HG03103 (cell line): Measurements from ENCODE around the gene FUZ.
"Not testable (repeated sequence)": the region's sequence is repeated elsewhere in the genome, so short reads cannot be mapped to it uniquely, and the experiment has no call there.

Experiments
- ATAC-seq: cut with Tn5 transposase; IDR thresholded peaks from one replicate; pipeline ENCODE4 v1.9.1; 2021; ENCODE audit warnings: low read depth; ENCODE audit not compliant: unreplicated experiment

FUZ gene

DNA sequence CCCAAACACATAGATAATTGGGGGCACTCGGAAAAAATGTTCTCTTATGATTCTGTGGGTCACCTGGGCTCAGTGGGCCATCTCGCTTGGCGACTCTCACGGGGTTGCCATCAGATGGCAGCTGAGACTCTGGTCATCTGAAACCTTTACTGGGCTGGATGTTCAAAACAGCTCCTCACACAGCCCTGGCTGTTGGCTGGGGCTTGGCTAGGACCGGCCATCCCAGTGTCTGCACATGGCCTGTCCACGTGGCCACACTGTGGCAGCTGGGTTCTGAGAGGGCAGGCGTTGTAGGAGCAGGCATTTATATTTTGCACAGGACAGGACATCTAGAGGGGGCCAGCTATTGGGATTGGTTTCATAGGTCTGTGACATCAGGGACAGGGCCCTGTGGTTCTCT is 20.5 kb upstream of the FUZ start:
- no peak for ATAC-seq

DNA sequence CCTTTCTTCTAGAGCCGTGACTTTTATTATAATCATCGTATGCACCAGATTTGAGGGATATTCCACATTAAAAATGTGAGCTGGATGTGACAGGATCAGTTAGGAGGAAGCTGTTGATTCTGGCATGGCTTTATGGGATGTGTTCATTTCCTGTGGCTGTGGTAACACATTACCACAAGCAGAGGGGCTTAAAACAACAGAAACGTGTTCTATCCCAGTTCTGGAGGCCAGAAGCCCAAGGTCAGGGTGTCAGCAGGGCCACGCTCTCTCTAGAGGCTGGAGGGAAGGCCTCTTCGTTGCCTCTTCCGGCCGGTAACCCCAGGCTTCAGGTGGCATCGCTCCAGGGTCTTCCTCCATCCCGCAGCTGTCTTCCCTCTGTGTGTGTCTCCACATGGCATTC is 19.5 kb upstream of the FUZ start:
- ATAC-seq = no peak

DNA sequence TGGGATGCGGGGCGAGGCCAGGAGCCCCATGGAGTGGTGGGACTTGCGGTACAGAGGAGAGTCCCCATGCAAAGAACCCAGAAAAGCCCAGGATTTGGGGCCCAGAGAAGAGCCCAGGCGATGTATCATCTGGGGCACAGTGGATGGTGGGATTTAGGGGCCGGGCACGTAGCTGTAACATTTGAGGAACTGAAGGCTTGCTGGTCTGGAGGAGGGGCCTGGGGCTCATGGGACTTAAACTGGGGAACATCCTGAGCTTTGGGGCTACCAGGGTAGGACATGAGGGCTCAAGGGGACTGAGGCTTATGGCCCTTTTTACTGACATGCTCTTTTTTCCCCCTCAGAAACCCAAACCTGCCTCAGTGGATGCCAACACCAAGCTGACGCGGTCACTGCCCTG is 18.5 kb upstream of the FUZ start:
- ATAC-seq = no peak

DNA sequence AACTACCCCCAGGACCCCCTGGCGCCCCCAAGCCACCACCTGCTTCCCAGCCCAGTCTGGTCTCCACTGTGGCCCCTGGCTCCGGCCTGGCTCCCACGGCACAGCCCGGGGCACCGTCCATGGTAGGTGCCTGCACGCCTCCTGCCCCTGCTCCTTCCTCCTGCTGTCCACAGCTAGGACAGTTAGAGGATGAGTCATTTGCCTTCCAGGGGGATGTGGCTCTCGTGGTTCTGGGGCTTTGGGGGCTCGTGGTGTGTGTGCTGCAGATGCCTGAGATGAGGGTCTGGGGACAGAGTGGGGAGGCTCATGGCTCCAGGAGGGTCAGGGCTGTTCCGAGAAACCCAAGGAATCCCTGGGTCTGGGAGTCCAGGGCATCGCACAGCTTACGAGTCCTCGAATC is 17.7 kb upstream of the FUZ start:
- ATAC-seq = no peak

DNA sequence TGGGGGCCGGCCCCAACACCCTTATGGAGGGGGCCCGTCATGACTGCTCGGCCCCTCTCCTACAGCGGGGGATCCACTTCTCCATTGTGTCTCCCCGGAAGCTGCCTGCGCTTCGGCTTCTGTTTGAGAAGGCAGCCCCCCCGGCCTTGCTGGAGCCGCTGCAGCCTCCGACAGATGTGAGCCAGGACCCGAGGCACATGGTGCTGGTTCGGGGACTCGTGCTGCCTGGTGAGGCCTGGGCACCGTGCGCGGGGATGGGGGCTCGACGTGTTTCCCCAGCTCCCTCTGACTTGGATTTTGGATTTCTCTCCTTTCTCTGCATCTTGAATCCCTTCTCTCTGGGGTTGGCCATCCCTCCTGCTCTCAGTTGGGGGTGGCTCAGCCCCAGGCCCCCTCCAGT is 16.6 kb upstream of the FUZ start:
- no peak for ATAC-seq

DNA sequence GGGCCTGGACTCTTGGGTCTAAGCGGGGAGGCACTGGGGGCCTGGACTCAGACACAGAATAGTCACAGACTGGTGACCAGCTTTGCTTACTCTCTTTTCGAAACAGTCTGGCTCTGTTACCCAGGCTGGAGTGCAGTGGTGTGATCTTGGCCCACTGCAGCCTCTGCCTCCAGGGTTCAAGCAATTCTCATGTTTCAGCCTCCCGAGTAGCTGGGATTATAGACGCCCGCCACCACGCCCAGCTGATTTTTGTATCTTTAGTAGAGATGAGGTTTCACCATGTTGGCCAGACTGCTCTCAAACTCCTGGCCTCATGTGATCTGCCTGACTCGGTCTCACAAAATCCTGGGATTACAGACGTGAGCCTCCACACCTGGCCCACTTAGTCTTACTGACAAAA is 16.1 kb upstream of the FUZ start:
- ATAC-seq = no peak

DNA sequence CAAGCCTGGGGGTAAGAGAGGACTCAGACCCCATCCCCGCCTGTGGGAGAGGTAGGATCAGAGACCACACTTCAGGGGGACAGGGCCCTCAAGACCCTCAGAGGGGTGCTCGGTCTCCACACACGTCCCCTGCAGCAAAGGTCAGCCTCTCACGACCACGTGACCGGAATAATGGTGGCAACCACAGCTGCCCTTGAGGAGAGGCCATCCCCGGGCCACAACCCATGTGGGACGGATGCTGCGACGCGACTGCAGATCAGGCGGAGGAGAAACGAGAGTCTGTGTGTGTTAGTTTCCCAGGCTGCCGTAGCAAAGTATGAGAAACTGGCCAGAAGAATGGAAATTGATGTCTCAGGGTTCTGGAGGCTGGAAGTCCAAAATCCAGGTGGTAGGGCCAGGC is 13.9 kb upstream of the FUZ start:
- no peak for ATAC-seq

DNA sequence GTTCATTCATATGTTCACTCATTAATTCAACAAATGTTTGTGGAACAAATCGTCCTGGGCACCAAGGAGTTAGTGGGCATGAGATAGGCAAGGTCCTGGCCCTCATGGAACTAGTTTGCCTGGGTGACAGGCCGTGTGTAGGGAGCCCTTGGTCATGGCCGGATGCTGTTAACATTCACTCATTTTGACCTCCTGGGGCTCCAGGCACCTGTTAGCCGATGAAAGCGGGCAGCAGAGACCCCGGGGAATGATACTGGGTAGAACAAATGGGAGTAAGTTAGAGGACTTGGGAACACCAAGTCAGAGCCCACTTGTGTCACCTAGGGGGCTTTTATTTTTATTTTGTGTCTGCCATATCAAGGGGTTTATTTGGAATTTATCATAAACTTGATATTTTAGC is 11.6 kb upstream of the FUZ start:
- ATAC-seq = no peak

DNA sequence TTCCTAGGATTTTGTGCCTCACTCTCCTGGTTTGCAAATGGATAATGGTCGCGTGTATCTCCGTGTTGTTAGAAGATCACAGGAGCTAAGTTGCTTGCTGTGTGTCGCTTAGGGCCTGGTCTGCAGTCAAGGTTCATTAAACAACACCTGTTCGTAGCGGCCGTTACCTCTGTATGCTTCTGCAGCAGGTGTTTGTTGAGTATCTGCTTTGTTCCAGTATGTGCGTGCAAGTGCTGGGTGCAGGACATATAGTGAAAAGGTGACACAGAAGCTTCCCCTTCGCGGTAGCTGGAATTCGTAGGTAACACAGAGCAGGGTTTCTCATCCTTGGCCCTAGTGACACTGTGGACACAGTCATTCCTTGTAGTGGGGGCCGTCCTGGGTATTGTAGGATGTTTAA is 10.4 kb upstream of the FUZ start:
- no peak for ATAC-seq

DNA sequence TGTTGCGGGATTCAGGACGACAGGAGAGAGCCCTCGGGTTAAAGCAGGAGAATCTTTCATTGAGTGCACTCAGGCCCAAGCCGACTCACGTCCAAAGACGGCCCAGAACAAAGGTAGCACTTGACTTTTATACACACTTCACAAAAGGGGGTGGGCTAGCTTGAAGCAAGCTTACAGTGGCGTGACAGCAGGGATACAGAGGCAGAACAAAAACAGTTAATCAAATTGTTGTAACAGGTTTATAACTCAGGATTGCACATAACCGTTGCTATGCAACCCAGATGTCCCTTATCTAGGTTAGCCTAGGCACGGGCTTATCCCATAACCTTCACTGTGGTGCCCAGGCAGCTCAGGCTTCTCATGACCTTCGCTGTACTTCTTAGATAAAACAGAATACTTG is 7.0 kb upstream of the FUZ start:
- ATAC-seq = no peak

DNA sequence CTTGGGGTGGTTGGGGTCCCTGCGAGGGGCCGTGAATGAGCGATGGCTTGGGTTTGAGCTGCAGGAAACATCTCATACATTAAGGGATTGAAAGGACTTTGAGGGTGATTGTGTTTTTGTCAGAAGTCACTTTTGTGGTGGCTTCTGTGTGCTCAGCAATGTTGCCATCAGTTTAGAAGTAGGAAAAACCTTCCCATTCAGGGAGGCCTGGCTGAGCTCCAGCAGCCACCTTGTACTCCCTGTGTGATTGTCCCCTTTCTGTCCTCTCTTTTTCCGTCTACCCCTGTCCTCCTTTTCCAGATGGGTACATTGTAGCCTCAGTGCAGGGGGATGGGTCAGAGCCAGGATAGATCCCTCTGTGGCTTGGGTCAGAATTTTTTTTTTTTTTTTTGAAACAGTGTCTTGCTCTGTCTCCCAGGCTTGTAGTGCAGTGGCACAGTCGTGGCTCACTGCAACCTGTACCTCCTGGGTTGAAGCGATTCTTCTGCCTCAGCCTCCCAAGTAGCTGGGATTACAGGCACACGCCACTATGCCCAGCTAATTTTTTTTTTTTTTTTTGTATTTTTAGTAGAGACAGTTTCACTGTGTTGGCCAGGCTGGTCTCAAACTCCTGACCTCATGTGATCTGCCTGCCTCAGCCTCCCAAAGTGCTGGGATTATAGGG is 6.5 kb upstream of the FUZ start:
- ATAC-seq = not testable (repeated sequence)

DNA sequence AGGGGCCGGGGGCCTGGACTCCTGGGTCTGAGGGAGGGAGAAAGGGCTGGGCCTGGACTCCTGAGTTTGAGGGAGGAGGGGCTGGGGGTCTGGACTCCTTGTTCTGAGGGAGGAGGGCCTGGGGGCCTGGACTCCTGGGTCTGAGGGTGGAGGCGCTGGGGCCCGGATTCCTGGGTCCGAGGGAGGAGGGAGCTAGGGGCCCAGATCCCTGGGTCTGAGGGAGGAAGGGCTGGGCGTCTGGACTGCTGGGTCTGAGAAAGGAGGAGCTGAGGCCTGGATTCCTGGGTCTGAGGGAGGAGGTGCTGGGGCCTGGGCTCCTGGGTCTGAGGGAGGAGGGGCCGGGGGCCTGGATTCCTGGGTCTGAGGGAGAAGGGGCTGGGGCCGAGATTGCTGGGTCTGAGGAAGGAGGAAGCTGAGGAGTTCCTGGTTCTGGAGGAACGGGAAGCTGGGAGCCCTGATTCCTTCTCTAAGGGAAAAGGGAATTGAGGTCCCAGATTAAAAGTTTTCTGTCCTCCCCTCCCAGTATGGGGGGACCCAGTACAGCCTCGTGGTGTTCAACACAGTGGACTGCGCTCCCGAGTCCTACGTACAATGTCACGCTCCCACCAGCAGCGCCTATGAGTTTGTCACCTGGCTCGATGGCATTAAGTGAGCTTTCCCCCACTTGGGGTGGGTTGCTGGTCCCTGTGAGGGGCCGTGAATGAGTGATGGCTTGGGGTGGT is 5.7 kb upstream of the FUZ start:
- no peak for ATAC-seq

DNA sequence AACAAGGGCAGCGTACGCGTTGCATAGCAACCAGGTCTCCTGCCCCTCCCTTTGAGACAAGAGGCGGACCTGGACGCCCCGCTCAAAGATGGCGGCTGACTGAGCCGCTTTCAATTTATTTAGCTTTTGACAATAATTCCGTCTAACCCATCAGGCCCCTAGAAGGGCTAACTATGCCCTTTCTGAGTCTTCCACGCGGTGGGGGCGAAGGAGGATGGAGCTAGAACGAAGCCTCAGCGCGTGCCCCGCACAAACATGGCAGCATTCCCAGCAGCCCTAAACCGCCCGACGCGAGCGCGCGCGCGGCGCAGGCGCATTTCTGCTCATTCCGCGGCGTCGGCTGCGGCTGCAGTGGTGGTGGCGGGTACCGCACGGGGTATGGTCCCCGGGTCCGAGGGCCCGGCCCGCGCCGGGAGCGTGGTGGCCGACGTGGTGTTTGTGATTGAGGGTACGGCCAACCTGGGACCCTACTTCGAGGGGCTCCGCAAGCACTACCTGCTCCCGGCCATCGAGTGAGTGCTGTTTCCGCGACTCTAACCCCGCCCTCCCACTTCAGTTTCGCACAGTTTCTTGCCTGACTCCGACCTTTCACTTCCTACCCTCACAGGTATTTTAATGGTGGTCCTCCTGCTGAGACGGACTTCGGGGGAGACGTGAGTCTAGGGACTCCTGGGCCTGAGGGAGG is 5.0 kb upstream of the FUZ start, which contains the start of gene MED25:
Gene MED25, plus strand, starts transcription at position 326 of the 685 bp plus-strand sequence. Its CDS starts 53 bp downstream, at position 379.
- ATAC-seq = peak; percentile 51

DNA sequence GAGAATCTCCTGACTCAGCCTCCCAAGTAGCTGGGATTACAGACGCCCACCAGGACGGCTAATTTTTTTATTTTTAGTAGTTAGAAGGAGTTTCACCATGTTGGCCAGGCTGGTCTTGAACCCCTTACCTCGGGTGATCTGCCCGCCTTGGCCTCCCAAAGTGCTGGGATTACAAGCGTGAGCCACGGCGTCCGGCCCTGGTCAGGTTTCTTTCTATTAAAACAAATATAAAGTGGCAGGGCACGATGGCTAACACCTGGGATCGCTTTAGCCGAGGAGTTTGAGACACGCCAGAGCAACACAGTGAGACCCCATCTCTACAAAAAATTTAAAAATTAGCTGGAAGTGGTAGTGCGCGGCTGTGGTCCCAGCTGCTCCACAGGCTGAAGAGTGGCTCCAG is 3.5 kb upstream of the FUZ start:
- ATAC-seq = no peak

DNA sequence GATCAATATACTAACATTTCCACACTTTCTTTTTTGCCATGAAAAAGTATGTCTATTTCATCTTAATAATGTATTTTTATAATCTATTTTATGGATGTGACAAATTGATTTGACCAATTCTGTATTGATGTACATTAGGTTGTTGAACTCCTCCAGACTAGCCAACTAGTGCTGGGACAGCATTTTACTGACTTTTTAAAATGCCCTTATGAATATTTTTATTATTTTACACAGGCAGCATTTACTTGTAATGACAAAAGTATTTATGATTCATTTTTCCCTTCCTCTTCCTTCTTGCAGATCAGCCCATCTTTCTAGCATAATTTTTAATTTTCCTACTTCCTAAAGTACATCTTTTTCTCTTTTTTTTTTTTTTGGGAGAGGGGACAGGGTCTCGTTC is 918 bp upstream of the FUZ start:
- ATAC-seq = no peak

DNA sequence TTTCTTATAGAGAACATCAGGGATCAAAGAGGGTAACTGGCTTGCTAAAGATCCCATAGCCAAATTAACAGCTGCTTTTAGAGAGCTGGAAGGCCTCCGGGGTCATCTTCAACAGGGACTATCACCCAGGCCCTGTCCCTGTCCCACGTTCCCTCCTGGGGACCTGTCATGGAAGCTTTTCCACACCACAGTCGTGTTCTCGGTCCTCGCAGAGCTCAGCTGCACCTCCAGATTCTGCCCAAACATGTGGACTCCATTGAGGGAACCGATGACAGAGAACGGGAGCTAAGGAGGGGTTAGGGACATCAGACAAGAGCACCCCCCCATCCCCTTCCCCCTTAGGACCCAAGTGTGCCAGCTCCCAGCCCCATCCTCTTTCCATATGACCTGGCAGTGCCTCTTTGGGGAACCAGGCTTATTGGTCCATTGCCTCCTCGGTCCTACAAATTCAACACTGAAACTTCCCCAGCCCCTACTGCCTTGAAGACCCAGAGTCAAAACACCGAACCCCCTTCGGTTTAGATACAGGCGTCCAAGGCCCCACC is 568 bp downstream of the FUZ start:
- no peak for ATAC-seq

DNA sequence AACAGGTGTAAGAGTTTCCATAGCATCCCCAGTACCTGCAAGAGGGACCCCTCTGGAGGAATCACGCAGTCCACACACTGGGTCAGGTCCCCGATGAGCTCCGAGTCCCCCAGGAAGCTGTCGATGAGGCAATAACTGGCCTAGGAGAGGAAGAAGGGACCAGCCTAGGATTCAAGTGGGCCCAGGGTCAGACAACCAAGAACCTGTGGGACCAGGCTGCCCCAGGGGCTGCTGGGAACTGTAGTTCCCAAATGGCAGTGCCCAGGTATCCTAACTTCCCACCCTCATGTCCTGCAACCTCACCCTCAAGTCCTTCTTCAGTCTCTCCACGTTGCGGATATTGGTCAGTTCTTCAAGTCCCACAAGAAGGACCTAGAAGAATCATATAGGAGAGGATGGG is 1.8 kb downstream of the FUZ start:
- ATAC-seq = no peak

DNA sequence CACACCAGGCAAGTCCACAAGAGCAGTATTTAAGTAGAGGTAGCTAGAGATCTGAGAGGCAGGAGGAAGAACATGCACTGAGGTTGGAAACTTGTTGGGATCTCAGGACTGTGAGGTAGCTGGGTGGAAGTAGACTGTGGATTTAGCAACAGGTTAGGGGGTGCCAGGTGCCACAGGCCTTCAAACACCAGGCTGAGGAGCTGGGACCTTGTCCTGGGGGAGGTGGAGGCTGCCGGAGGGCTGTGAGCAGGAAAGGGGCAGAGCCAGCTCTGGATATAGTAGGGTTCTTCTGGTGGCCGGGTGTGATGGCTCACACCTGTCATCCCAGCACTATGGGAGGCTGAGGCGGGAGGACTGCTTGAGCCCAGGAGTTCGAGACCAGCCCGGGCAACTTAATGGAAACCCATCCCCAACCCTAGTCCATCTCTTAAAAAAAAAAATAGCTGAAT is 3.1 kb downstream of the FUZ start:
- no peak for ATAC-seq

DNA sequence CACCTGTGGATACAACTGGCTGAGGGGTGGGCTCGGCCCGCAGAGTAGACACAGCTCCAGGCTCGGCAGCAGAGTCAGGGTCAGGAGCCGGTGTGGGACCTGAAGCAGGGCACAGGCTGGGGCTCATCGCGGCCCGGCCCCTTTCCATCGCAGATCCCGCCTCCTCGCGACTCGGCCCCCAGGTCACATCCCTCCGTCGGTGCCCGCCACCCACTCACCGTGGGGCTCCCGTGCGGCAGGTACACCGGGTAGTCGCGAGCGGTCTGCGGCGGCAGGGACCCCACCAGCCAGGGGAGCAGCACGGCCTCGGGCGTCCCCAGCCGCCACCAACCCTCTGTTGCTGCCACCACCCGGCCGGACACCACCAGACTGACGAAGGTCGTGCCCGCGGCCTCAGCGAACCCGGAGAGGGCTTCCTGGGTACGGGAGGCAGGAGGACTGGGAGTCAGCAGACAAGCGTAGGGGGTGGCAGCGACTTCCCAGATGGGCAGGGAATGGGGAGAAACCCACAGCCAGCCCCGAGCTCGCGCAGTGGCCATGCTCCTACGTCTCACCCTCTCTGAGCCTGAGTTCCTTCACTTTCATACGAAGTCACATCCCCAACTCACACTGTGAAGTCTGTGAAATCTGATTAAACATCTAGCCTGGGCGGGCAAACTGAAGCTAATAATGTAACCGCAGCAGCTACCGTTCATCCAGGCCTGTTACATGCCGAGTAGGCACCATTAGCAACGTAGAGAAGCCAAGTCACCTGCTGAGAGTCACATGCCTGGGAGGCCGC is 3.7 kb downstream of the FUZ start:
- no peak for ATAC-seq

DNA sequence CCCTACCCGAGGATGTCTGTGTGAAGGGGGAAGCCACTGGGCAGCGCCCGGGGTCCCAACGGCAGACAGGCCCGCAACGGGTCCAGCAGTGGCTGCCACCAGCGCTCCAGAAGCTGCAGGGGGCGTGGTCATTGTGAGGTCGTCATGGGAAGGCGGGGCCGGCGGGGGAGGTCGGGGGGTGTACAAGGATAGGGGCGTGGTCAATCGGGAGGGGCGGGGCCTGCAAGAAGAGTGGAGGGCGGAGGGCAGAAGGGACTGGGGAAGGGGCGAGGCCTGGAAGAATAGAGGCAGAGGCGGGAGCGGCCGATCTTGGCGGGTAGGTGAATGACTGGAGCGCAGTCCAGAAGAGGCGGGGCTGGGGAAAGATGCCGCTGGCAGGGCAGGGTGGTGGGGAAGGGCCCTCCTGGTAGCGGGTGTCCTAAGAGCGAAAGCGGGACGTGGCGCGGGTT is 4.4 kb downstream of the FUZ start:
- no peak for ATAC-seq
